ENCODE results near the gene MFAP2.

- peak in 2 of 3 donors; percentile 52 for TF ChIP-seq CTCF (IDR thresholded peaks at IDR 0.05)
- no peak for TF ChIP-seq EP300 (IDR thresholded peaks at IDR 0.05)
Observed at GRCh38 chr1:16960560-16961296, 19.7 kb downstream of the MFAP2 start.

All from ovary (tissue), 3 donors.